Brain pericyte (primary cell): ENCODE data around the gene NMNAT2.
A peak's percentile ranks its signal among the peaks of the same experiment; 100 is the strongest.

Source experiments
- DNase-seq: peaks from one replicate; pipeline ENCODE4 v3.0.0-alpha.2; 2012; ENCODE audit warnings: low read depth, low spot score

Gene NMNAT2

DNA sequence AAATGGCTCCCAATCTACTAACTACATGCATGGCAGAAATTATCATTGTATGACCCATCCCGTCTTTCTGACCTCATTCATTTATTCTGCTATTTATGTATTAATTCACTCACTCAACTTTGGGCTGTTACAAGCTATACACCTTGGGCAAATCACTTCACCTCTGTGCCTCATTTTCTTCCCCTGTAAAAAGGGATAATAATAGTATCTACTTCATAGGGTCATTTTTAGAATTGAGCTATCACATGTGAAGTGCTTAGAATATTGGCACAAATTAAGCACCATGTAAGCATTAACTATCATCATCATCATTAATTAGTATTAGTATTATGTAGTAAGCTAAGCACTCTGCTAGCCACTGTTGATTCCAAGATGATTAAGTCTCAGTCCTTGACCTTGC lies 52.1 kb downstream of the NMNAT2 start:
- no peak for DNase-seq

DNA sequence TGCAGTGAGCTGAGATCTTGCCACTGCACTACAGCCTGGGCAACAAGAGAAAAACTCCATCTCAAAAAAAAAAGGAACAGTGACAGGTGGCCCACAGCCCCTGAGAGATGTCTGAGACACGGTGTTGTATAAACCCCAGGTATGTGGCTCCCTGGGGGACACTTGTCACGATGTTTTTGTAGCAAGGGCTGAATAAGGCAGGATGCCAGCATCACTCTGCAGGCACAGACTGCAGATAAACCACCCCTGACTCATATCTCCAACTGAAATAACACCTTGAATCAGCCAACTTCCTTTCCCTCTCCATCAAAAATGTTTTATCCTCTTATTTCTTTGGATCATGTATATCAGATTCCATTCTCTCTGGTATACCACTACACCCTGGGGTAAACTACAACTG lies 52.5 kb downstream of the NMNAT2 start:
- no peak for DNase-seq

DNA sequence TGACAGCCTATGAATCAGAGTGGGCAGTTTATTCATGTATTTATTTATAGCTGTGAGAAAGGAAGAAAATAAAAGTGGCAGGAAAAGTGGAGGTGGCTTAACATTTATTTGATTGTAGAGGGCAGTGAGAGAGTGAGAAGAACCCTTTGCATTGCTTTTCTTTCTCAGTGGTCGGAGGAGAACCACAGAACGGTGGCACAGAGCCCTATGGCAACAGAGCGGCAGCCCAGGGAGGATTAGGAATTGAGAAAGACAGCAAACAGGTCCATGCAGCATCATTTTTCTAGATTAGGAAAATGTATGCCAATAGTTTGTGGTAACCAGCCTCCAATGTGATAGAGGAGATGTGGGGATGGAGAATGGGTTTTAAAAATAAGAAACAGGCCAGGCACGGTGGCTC lies 53.1 kb downstream of the NMNAT2 start:
- DNase-seq: no peak

DNA sequence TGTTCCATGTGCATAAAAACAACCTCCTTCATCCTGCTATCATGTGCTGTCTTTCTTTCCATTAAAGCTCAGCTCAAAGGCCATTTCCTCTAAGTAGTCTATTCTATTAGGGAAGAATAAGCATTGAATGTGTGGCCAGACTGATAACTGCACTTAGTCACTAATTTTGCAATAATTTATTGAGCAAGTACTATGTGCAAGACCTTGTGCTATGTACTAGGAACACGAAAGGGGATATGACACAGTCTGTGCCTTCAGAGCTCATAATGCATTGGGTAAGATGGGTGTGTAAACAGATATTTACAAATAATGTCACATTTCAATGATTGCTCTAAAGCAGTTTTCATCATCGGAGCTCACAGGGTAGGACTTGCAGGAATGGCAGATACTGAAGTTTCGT lies 54.2 kb downstream of the NMNAT2 start:
- no peak for DNase-seq

DNA sequence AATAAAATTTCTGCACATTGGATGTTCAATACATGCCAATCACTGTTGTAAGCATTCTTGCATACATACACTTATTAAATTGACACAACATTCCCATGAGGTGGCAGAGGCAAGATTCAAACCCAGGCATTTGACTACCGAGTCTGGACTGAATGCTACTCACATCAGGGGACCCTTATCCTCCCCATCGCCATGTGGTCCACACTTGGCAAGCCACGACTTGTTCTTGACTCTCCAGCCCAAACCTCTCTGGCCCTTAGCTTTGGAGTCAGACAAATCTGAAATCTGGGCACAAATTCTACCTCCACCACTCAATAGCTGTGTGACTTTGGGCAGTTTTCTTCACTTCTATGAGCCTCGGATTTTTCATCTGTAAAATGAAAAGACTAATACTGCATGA lies 57.1 kb downstream of the NMNAT2 start:
- DNase-seq: no peak

DNA sequence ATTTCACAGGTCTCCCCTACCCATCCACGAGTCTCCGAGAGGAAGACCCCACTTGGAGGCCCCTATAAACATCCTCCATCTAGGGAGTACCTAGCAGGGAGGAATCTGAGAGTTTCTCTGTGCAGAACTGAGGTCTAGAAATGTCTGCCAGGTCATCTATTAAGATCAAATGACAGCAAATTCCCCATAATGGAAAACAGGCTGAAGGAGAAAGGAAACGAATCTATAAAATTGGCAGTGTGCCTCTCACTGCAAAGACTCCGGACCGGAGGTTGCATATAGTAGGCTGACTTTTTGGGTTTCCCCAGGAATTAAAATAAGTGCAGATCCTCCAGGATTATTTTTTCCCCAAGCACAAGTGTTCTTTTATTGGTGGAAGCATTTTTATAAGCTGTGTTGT lies 57.7 kb downstream of the NMNAT2 start:
- DNase-seq: no peak

DNA sequence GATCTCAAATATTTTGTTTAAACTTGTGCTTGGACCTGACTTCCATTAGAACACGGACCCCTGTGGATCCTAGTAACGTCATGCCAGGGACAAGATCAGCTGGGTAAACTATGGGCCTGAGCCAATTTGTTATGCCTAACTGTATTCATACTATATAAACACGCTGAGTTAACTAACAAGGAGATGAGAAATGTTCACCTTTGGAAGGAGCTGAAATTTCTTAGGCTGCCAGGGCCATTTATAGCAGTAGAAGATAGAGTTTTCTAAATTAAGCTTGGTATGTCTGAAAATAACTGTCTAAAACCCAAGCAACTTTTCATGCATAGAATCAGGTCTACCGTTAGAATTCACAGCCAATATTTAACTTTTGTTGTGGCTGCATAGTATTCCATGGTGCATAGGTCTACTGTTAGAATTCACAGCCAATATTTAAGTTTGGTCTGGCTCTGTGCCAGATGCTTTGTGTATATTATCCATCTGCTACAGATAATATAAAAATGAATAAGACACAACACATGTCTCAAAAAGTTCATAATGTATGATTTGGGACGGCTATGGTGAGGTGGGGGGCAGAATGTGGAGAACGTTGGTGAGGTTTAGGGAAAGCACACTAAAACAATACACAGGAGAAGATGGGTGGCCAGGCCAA lies 61.5 kb downstream of the NMNAT2 start:
- no peak for DNase-seq

DNA sequence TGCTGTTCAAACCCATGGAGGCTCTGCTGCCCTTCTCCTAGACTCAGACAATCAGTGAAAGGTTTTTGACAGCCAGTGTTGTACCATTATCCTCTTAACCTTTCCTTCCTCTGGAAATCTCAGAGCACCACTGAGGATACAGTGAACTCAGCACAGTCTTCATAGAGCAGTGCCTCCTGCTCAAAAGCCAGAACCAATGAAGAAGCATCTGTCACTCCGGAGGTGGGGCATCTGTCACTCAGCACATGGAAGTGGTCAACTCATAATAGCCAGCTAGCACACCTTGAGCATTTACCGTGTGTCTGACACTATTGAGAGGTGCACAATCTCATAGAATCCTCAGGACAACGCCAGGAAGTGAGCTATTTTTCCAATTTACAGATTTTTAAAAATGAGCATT lies 62.4 kb downstream of the NMNAT2 start:
- DNase-seq: no peak

DNA sequence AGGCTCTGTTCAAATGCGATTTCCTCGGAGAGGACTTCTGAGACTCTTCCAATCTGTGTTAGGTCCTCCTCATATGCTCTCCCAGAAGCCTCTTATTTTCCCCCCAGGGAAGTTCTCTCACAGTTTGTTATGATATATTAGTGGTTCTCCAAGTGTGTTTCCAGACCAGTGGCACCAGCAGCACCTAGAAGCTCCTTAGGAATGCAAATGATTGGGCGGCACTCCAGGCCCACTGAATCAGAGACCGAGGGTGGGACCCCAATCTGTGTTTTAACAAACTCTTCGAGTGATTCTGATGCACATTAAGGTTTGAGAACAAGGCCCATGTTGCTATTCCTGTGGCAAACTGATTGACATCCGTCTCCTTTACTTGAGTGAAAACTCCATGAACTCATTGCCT lies 63.0 kb downstream of the NMNAT2 start:
- no peak for DNase-seq

DNA sequence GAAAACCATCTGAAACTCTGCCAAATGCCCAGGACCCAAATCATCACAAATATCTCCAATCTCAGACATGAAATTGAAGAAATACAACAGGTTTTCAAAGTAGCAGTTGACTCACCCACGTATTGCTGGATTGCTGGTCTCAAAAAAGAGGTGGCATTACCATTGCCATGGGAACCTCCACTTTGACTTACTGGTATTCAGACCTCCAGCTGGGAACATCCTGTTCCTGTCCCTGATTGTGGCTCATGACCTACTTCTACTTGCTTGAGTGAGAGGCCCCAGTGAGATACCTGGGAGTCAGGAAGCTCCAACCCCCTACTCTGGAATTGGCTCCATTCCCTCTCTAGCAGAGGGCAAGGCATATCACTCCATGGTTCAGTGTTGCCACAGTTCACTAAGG lies 64.6 kb downstream of the NMNAT2 start:
- DNase-seq: no peak

DNA sequence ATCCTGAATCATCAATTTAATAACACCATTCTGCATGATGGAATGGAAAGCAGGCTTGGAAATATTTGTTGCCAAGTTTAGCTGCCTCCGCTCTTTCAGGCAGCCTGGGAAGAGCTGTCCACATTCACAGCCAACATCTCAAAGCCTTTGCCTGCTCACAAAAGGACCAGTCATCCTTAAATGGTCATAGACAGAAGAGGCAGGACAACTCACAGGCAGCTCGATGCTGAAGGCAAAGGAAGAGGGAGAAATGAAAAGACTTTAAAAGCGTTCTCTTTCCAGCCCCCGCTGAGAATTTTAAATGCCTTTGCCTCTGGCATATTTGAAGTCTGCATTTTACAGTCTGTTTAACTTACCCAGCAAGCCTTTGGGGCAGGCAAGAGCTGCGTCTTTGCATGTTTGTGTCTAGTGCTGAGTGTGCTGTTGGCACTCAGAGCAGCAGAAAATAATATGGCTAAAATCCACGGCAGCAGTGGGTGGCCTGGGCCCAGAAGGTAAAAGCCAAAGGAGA lies 68.9 kb downstream of the NMNAT2 start:
- DNase-seq: no peak

DNA sequence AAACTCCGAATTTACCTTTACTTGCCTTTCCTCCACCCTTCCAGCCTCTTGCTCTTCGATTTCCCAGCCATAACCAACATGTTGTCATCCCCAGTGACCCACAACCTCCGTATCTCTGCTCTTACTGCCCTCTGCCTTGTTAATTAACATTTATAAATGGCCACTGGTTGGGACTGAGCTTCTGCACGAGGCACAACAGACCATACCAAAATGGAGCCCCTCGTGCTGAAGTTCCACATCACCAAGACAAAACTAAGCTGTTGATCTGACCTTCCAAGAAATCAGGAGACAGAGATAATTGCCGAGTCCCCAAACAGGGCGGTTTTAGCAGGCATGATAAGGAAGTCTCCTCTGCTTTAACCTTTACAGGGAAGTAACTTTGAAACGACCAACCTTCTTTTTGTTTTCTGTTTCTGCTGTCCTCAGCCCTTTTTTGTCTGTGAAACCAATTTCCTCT lies 71.9 kb downstream of the NMNAT2 start:
- DNase-seq: no peak

DNA sequence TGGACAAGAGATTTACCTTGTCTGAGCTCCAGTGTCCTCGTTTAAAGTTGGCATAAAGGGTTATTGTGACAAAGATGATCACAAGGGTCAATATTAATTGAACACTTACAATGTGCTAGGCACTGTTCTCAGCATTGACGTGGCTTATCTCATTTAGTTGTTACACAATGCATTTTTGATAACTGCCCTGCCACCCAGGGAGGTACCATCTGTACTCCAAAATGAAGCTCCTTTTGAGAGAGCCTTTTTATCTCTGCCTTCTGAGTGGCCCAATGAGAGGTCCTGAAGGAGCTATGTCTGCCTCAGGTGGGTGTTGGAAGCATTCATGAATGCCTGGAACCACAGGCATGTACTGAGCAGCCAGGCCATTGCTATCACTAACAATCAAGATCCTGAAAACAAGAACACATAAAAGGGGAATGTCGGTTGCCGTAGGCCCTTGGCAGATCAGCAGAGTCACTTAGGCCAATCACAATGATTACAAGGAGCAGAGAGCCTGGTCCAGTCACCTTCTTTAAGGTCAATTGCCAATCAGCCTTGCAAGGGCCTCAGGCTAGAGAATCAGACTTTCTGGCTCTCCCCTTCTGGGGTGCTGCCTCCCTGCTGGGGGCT lies 78.5 kb downstream of the NMNAT2 start:
- no peak for DNase-seq

DNA sequence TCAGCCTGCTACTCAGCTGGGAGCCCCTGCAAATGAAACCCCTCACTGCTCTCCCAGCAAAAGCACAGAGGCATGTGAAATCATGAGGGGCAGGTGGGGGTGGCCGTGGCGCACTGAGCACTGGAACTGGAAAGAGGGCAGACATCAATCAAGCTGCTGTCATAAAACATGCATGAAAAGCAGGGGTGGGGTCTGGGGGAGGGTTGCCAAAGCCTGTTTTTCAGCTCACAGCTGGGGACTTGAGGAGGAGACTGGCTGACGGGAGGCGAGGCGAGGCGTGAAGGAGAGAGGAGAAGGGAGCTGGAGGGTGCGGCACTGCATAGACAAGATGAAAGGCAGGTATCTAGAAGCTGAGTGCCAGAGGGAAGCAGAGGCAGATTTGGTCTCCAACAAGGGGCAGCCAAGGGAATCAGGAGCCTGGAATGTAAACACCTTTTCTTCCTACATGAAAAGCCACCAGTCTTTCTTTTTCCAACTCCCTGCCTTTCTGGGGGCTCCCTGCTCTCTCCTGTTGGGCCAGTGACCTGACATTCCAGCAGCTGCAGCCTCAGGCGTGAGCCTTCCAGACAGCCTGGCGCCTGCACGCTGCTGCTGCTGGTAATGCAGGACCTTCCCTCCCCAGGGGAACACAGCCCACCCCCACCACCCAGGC lies 87.0 kb downstream of the NMNAT2 start:
- DNase-seq: no peak

DNA sequence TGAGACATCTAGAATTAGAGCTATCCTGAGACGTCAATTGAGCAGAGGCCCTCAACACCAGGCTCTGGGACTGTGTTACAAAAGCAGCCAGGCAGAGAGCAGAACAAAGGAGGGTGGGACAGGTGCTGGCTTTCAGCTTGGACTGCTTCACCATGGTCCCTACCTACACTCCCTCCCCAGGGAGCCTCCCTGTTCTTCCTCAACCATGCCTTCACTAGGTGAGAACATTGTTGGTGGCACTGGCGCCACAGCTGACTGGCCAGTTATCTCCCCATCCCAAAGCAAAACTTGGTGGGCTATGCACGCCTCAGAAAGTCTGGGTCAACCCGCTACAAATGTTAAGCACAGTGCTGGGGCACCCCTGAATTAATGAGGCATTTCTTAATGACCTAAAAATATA lies 87.8 kb downstream of the NMNAT2 start:
- no peak for DNase-seq

DNA sequence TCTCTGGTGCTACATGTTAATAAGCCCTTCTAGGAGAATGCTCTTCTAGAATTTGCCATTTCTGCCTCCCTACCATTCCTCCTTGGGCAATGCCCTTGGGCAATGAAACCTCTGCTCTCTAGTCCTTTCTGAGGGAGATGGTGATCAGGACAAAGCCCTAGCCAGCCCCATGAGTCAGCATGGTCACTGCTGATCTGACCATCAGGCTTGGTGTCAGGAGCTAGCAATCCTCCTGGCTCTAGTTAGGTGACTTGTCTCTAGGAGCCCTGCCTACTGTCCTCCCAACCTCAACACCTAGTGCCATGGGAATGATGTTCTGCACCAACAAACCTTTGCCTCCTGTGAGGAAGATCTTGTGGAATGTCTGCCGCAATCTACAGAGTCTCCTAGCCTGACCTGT lies 89.8 kb downstream of the NMNAT2 start:
- DNase-seq: no peak

DNA sequence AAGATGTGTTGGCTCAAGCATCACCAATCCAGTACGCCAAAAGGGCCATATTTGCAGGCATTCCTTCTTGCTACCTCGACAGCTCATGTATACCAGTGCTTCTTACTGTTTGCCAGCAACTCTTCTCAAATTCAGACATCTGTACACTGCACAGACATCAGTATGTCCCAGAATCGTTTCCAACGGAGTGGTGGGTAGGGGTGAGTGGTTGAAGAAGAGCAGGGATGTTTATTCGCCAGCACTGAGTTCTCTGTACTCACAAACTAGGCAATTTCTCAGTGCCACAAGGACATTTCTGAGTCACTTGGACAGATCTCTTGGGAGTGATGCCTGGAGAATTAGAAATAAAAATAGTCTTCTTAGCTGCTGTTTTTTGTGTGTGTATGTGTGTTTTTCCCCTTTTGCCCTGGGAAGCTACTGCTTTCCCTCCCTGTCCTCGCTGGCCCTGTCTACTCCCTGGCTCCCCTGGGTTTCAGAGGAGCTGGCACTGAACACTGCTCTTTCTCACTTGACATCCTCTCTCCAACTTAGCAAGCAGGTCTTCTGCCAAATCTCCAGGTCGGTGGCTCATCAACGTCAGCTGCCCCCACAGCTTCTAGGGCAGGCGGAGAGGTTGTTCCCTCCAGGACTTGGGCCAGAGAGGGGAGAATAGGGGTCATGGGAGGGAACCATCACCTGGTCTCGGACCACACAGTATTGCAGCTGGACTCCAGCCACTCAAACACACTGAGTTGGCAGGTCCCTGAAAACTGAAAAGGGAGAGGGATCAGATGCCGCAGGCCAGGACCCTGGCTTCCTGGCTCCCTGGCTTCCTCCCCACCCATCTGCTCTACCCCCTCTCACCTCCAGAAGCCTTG lies 90.5 kb downstream of the NMNAT2 start:
- no peak for DNase-seq

DNA sequence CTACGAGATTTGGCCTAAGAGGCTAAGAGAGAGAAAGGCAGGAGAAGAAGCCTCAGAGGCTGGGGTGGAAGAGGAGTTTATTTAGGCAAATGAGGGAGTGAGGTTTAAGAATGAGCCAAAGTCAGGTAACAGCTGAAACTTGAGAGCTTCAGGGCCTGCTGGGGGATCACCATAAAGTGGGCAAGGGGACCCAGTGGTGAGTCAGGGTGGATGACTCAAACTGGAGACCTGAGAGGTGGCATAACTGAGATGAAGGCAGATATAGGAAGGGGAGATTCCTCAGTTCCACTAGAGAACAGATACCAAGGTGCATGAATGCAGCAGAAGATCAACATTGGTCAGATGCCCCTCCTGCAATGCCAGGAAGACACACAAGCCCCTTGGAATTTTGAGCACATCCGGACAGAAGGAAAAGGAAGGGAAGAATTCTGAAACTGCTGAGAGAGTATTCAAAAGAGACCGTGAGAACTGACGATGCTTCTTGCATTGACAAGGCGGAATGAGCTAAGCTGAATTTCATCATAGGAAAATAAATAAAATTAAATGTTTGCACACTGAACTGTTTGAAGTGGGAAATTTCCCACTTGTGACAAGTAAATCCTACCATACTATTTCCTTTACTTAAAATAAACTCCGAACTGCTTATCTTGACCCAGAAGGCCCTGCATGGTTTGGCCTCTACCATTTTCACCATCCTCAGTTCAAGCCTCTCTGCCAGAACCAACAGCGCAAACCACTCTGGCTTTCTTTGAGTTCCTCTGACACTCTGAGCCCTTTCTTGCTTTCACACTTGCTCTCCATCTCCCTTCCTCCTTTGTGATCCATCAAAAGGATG lies 94.1 kb downstream of the NMNAT2 start:
- no peak for DNase-seq

DNA sequence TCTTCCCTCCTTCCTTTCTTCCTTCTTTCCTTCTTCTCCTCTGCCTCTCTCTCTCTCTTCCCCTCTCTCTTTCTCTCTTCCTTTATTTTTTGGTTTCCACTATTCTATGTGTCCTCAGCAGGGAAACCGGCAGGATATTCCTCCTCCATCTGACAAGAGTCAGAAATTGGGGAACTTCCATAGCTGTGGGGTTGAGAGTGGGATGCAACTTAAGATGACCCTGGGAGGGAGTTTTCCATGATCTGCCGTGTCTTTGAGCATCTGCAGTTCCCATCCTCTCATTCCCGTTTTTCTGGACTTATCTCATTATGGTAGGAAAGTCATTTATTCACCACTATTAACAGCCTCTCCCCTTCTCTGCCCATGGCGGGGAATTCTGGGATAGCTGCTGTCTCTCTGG lies 98.6 kb downstream of the NMNAT2 start:
- DNase-seq: no peak

DNA sequence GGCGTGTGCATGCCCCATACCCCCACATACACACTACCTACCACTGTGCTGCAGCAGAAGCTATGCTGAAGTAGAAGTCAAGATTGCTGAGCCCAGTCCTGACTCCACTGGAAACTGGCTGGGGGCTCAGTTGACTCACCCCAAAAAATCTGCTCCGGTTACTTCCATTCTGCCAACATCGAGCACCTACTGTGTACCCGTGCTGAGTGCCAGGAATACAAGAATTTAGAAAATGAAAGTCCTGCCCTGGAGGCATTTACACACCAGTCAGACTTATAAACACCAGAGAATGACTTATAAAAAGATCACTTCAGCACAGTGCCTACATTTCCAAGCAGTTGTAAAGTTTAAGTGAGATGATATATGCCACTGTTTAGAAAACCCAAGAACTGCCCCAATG lies 99.1 kb downstream of the NMNAT2 start:
- no peak for DNase-seq

DNA sequence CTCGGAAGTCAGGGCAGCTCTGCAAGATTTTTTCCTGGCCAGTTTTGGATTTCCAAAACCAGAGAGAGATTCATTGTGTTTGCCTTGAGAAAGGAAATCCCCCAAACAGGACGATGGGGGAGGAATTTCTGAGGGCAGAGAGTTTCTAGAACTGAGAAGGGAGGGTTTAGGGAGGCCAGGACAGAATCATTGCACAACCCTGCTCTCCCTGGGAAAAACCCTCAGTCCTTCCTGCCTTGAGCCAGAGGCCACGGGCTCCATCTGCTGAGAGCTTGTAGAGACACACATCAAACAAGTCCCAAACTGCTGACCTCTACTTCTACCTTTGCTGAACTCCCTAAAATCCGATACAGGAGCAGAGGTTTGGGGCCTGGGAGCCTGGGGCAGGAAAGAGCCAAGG lies 99.7 kb downstream of the NMNAT2 start:
- peak; percentile 61 for DNase-seq
